ENCODE results near the gene COL21A1. TPM values are rescaled to one million over a fixed set of nuclear protein-coding genes. Genes with fewer than 3 reads are reported as not detected.

COL21A1 gene
- total RNA-seq, 1 donor from 2014 or later = 0.57 TPM

DNA sequence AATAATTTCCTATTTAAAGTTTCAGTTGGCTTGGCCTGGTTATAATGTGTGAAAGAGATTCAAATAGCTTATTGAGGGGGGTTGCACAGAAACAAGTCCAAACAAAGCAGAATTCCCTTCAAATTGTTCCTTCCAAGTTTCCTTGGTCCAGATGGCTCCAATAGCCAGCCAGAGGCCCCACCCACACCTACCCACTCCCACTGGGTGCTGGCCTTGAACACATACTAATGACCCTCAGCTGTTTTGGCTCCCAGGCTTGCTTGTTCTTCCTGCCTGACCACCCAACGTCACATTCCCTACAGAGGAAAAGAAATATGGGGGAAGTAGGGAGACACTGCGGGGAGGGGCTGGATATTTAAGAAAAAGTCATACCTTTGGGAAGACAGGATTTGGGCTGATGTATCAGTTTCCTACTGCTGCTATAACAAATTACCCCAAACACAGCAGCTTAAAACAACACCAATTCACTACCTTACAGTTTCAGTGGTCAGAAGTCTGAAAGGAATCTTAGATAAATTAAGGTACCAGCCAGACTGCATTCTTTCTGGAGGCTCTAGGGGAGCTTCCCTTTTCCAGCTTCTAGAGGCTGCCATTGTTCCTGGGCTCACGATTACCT, 95.7 kb downstream of the COL21A1 start:
- no peak overlapping the region for H3K4me3 ChIP-seq (ENCODE audit: insufficient read depth, low read depth, low read length)
- H3K27me3 ChIP-seq (ENCODE audit: insufficient read depth, low read length) = no peaks in the 10 kb centered on the region
- H3K4me2 ChIP-seq (ENCODE audit: low read length) = no peak overlapping the region
- FAIRE-seq = no peak
- H4K20me1 ChIP-seq (ENCODE audit: insufficient read depth, low read length) = no peaks in the 10 kb centered on the region
- H3K27ac ChIP-seq (ENCODE audit: low read depth, low read length) = no peak overlapping the region
- H3K36me3 ChIP-seq (ENCODE audit: insufficient read depth, low read length) = no peaks in the 10 kb centered on the region
- Mint-ChIP-seq H3K36me3 (ENCODE audit: low read depth, unreplicated experiment) (no peaks in the 10 kb centered on the region), H3K27ac (ENCODE audit: unreplicated experiment) (no peak overlapping the region), H3K27me3 (ENCODE audit: low read depth, unreplicated experiment) (no peaks in the 10 kb centered on the region), H3K4me3 (ENCODE audit: unreplicated experiment) (no peak overlapping the region), H3K9me3 (ENCODE audit: unreplicated experiment) (peaks cover 13% of the 10 kb centered on the region), H3K4me1 (ENCODE audit: low read depth, unreplicated experiment) (no peaks in the 10 kb centered on the region)
- peaks cover 7% of the 10 kb centered on the region for H3K9me3 ChIP-seq (ENCODE audit: insufficient read depth, low read depth, low read length)
- no peak for DNase-seq (ENCODE audit: low read depth)
- TF ChIP-seq, protein P1, sequence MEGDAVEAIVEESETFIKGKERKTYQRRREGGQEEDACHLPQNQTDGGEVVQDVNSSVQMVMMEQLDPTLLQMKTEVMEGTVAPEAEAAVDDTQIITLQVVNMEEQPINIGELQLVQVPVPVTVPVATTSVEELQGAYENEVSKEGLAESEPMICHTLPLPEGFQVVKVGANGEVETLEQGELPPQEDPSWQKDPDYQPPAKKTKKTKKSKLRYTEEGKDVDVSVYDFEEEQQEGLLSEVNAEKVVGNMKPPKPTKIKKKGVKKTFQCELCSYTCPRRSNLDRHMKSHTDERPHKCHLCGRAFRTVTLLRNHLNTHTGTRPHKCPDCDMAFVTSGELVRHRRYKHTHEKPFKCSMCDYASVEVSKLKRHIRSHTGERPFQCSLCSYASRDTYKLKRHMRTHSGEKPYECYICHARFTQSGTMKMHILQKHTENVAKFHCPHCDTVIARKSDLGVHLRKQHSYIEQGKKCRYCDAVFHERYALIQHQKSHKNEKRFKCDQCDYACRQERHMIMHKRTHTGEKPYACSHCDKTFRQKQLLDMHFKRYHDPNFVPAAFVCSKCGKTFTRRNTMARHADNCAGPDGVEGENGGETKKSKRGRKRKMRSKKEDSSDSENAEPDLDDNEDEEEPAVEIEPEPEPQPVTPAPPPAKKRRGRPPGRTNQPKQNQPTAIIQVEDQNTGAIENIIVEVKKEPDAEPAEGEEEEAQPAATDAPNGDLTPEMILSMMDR (IDR thresholded peaks at IDR 0.05; ENCODE audit: insufficient read depth, low read depth, low read length) = no peak
- no peak for TF ChIP-seq EZH2 (IDR thresholded peaks at IDR 0.05; ENCODE audit: insufficient read depth, low read length)
- H3K4me1 ChIP-seq (ENCODE audit: insufficient read depth, low read length) = peaks cover 3% of the 10 kb centered on the region
- no peak overlapping the region for H3K9ac ChIP-seq (ENCODE audit: low read length)
- no peak overlapping the region for H2AFZ ChIP-seq (ENCODE audit: low read depth, low read length)
- H3K79me2 ChIP-seq (ENCODE audit: insufficient read depth, low read length) = no peaks in the 10 kb centered on the region

DNA sequence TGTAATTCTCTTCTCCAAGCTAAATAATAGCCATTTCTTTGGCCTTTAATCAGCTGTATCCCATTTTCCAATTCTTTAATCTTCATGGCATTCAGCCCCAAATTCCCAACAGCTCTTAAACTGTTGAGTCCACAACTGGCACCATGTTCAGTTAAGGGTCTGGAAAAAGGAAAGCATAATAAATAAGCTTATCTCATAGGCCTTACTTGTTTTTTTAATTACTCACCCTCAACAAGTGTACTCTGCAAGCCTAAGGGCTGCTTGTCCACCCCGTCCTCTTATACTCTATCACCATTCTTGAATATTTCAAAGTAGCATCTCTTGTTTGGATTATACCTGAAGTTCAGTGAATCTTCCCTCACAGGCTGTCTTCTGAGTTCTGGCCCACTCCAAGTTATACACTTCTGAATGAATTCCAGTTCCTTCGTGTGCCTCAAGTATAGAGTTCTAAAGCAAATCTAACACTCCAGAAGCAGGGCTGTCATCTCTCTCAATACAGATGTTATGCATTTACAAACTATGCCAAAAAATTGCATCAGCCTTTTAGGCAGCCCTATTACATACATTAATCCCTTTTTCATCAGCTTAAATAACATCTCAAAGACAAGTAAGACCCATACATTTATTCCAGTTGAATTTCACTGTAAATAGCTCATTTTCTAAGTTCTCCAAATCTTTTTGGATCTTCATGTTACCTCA, 98.7 kb downstream of the COL21A1 start:
- Mint-ChIP-seq H3K27ac (ENCODE audit: unreplicated experiment) (no peak overlapping the region), H3K27me3 (ENCODE audit: low read depth, unreplicated experiment) (no peaks in the 10 kb centered on the region), H3K4me3 (ENCODE audit: unreplicated experiment) (no peak overlapping the region), H3K36me3 (ENCODE audit: low read depth, unreplicated experiment) (no peaks in the 10 kb centered on the region), H3K9me3 (ENCODE audit: unreplicated experiment) (peaks cover 7% of the 10 kb centered on the region), H3K4me1 (ENCODE audit: low read depth, unreplicated experiment) (peaks cover 16% of the 10 kb centered on the region)
- Histone ChIP-seq H3K4me2 (ENCODE audit: low read length) (no peak overlapping the region), H4K20me1 (ENCODE audit: insufficient read depth, low read length) (no peaks in the 10 kb centered on the region), H3K9ac (ENCODE audit: low read length) (no peak overlapping the region), H3K36me3 (ENCODE audit: insufficient read depth, low read length) (no peaks in the 10 kb centered on the region), H2AFZ (ENCODE audit: low read depth, low read length) (no peak overlapping the region), H3K79me2 (ENCODE audit: insufficient read depth, low read length) (no peaks in the 10 kb centered on the region), H3K27me3 (ENCODE audit: insufficient read depth, low read length) (no peaks in the 10 kb centered on the region), H3K4me3 (ENCODE audit: insufficient read depth, low read depth, low read length) (no peak overlapping the region), H3K9me3 (ENCODE audit: insufficient read depth, low read depth, low read length) (no peaks in the 10 kb centered on the region), H3K4me1 (ENCODE audit: insufficient read depth, low read length) (peaks cover 5% of the 10 kb centered on the region), H3K27ac (ENCODE audit: low read depth, low read length) (no peak overlapping the region)
- FAIRE-seq = peak; percentile 23
- no peak for TF ChIP-seq EZH2 (IDR thresholded peaks at IDR 0.05; ENCODE audit: insufficient read depth, low read length)
- TF ChIP-seq, protein P1 (IDR thresholded peaks at IDR 0.05; ENCODE audit: insufficient read depth, low read depth, low read length) = no peak
- peak; percentile 31 for DNase-seq (ENCODE audit: low read depth)

DNA sequence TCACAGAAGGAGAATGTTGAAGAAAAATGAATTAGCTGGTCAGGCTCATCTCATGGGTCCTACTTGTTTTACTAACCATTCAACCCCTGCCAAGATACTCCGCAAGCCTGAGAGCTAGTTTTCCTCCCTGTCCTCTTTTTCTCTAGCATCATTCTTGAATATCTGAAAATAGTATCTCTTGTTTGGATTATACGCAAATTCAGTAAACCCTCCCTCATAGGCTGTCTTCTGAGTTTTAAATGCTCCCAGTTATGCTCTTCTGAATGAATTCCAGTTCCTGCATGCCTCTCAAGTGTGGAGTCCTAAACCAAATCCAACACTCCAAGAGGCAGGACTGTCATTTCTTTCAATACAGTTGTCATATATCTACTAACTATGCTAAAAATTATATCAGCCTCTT, 99.6 kb downstream of the COL21A1 start:
- H3K4me1 ChIP-seq (ENCODE audit: insufficient read depth, low read length) = peaks cover 5% of the 10 kb centered on the region
- DNase-seq (ENCODE audit: low read depth) = no peak
- FAIRE-seq = no peak
- no peak overlapping the region for H3K4me2 ChIP-seq (ENCODE audit: low read length)
- H2AFZ ChIP-seq (ENCODE audit: low read depth, low read length) = no peak overlapping the region
- peaks cover 7% of the 10 kb centered on the region for H3K9me3 Mint-ChIP-seq (ENCODE audit: unreplicated experiment)
- no peaks in the 10 kb centered on the region for H3K36me3 Mint-ChIP-seq (ENCODE audit: low read depth, unreplicated experiment)
- TF ChIP-seq, protein P1 (IDR thresholded peaks at IDR 0.05; ENCODE audit: insufficient read depth, low read depth, low read length) = no peak
- TF ChIP-seq EZH2 (IDR thresholded peaks at IDR 0.05; ENCODE audit: insufficient read depth, low read length) = no peak
- no peaks in the 10 kb centered on the region for H3K27me3 Mint-ChIP-seq (ENCODE audit: low read depth, unreplicated experiment)
- no peaks in the 10 kb centered on the region for H3K79me2 ChIP-seq (ENCODE audit: insufficient read depth, low read length)
- no peak overlapping the region for H3K4me3 ChIP-seq (ENCODE audit: insufficient read depth, low read depth, low read length)
- no peaks in the 10 kb centered on the region for H3K27me3 ChIP-seq (ENCODE audit: insufficient read depth, low read length)
- no peak overlapping the region for H3K27ac ChIP-seq (ENCODE audit: low read depth, low read length)
- no peak overlapping the region for H3K27ac Mint-ChIP-seq (ENCODE audit: unreplicated experiment)
- no peaks in the 10 kb centered on the region for H4K20me1 ChIP-seq (ENCODE audit: insufficient read depth, low read length)
- H3K36me3 ChIP-seq (ENCODE audit: insufficient read depth, low read length) = no peaks in the 10 kb centered on the region
- no peak overlapping the region for H3K9ac ChIP-seq (ENCODE audit: low read length)
- peaks cover 16% of the 10 kb centered on the region for H3K4me1 Mint-ChIP-seq (ENCODE audit: low read depth, unreplicated experiment)
- no peak overlapping the region for H3K4me3 Mint-ChIP-seq (ENCODE audit: unreplicated experiment)
- H3K9me3 ChIP-seq (ENCODE audit: insufficient read depth, low read depth, low read length) = no peaks in the 10 kb centered on the region
